GM12878 (cell line): ENCODE measurements around the gene NACC1. TPM values are rescaled to one million over a fixed set of nuclear protein-coding genes. Genes with fewer than 3 reads are reported as not detected.

Experiments
- ATF7 ChIP-seq: fragments of 450-650 bp; IDR thresholded peaks from 2 replicates; pipeline ENCODE4 v1.6.1; 2016; ENCODE audit warnings: low read depth, mild to moderate bottlenecking
- CREM ChIP-seq: IDR thresholded peaks from 2 replicates; pipeline ENCODE4 v1.6.1; 2014; ENCODE audit warnings: antibody characterized with exemption, low read depth
- EGR1 ChIP-seq, 2 experiments: IDR thresholded peaks; 1 replicate in 1 of 2; 2 replicates in 1 of 2; pipeline ENCODE4 v1.6.1; 2011 to 2012; ENCODE audit warnings: low read depth in 2 of 2, low read length in 2 of 2, borderline replicate concordance in 1 of 2, mild to moderate bottlenecking in 1 of 2, moderate library complexity in 1 of 2
- FOS ChIP-seq: IDR thresholded peaks from 3 replicates; pipeline ENCODE4 v1.6.1; 2011; ENCODE audit warnings: borderline replicate concordance; ENCODE audit not compliant: insufficient read length; ENCODE audit errors: extremely low read depth
- FOXM1 ChIP-seq: IDR thresholded peaks from 2 replicates; pipeline ENCODE4 v1.6.1; 2012; ENCODE audit warnings: low read depth, mild to moderate bottlenecking, inconsistent platforms, low read length, moderate library complexity
- JUND ChIP-seq: IDR thresholded peaks from 2 replicates; pipeline ENCODE4 v1.6.1; 2012; ENCODE audit warnings: low read depth, mild to moderate bottlenecking, low read length, improper control_type of control experiment, moderate library complexity
- NFIC ChIP-seq: IDR thresholded peaks from 2 replicates; pipeline ENCODE4 v1.6.1; 2012; ENCODE audit warnings: low read depth, mild to moderate bottlenecking, inconsistent platforms, low read length, moderate library complexity
- NR2C1 ChIP-seq: fragments of 450-650 bp; IDR thresholded peaks from 2 replicates; pipeline ENCODE4 v1.6.1; 2017; ENCODE audit warnings: antibody characterized with exemption, mild to moderate bottlenecking, moderate library complexity
- PAX8 ChIP-seq: fragments of 450-650 bp; IDR thresholded peaks from 2 replicates; pipeline ENCODE4 v1.6.1; 2017; ENCODE audit warnings: mild to moderate bottlenecking, moderate library complexity
- PML ChIP-seq: IDR thresholded peaks from 2 replicates; pipeline ENCODE4 v1.6.1; 2012; ENCODE audit warnings: low read length, inconsistent platforms
- POLR2A ChIP-seq: IDR thresholded peaks from 2 replicates; pipeline ENCODE4 v1.6.1; 2011; ENCODE audit warnings: low read depth, mild to moderate bottlenecking, low read length
- SREBF1 ChIP-seq: IDR thresholded peaks from 2 replicates; pipeline ENCODE4 v1.6.1; 2012; ENCODE audit warnings: mild to moderate bottlenecking, low read length
- TCF3 ChIP-seq: IDR thresholded peaks from 2 replicates; pipeline ENCODE4 v1.6.1; 2012; ENCODE audit warnings: low read depth, mild to moderate bottlenecking, low read length, borderline replicate concordance; ENCODE audit not compliant: insufficient read depth
- ZNF217 ChIP-seq: fragments of 450-650 bp; IDR thresholded peaks from 2 replicates; pipeline ENCODE4 v1.6.1; 2017; ENCODE audit warnings: antibody characterized with exemption, mild to moderate bottlenecking
- ZZZ3 ChIP-seq: IDR thresholded peaks from 2 replicates; pipeline ENCODE4 v1.6.1; 2011; ENCODE audit warnings: low read depth; ENCODE audit not compliant: control insufficient read depth, insufficient read length
- polyA plus RNA-seq, 11 experiments: library from polyadenylated mRNA; depleted of rRNA in 4 of 11; unstranded in 6 of 11; stranded (reverse) in 5 of 11; fragments of >200 nt; fragmentation: Nextera tagmentation in 4 of 11; fragmentation: Illumina TruSeq in 1 of 11; extraction: Ambion mirVana in 4 of 11; extraction: Trizol in 1 of 11; gene quantifications; 1 replicate in 1 of 11; 2 replicates in 10 of 11; pipeline versions ENCODE4 v1.2.1 to v1.2.3, GENCODE V29; 2011 to 2016; ENCODE audit warnings: inconsistent platforms in 2 of 11, missing spikeins in 2 of 11, low read depth in 1 of 11
- total RNA-seq, 4 experiments: library from RNA; depleted of rRNA in 3 of 4; stranded (reverse); fragments of >200 nt in 3 of 4; fragmentation: Illumina TruSeq in 1 of 4; extraction: Trizol in 1 of 4; gene quantifications; 2 replicates each; pipeline versions ENCODE4 v1.2.1 to v1.2.3, GENCODE V29; 2013 to 2021
- TF ChIP-seq, protein P1 (sequence below): fragments of 450-650 bp; IDR thresholded peaks from 2 replicates; pipeline ENCODE4 v1.6.1; 2018; ENCODE audit warnings: mild to moderate bottlenecking, low read depth, moderate library complexity; ENCODE audit not compliant: partially characterized antibody
- TF ChIP-seq, protein P2 (sequence below): IDR thresholded peaks from 2 replicates; pipeline ENCODE4 v1.6.1; 2011; ENCODE audit warnings: low read depth, low read length, improper control_type of control experiment, borderline replicate concordance
- TF ChIP-seq, protein P3 (sequence below): fragments of 450-650 bp; IDR thresholded peaks from 2 replicates; pipeline ENCODE4 v1.6.1; 2016; ENCODE audit warnings: mild to moderate bottlenecking
- TF ChIP-seq, protein P4 (sequence below): fragments of 450-650 bp; IDR thresholded peaks from 2 replicates; pipeline ENCODE4 v1.6.1; 2017; ENCODE audit warnings: mild to moderate bottlenecking, moderate library complexity
- TF ChIP-seq, protein P5 (sequence below): IDR thresholded peaks from 2 replicates; pipeline ENCODE4 v1.6.1; 2012; ENCODE audit warnings: low read length, inconsistent platforms

The NACC1 gene
- total and polyA plus RNA-seq, 10 of the 15 experiments (the other 5 are each of a cell fraction or from before 2014, with no cell fraction given), result 0.18 to 120 (median 19.2) TPM

DNA sequence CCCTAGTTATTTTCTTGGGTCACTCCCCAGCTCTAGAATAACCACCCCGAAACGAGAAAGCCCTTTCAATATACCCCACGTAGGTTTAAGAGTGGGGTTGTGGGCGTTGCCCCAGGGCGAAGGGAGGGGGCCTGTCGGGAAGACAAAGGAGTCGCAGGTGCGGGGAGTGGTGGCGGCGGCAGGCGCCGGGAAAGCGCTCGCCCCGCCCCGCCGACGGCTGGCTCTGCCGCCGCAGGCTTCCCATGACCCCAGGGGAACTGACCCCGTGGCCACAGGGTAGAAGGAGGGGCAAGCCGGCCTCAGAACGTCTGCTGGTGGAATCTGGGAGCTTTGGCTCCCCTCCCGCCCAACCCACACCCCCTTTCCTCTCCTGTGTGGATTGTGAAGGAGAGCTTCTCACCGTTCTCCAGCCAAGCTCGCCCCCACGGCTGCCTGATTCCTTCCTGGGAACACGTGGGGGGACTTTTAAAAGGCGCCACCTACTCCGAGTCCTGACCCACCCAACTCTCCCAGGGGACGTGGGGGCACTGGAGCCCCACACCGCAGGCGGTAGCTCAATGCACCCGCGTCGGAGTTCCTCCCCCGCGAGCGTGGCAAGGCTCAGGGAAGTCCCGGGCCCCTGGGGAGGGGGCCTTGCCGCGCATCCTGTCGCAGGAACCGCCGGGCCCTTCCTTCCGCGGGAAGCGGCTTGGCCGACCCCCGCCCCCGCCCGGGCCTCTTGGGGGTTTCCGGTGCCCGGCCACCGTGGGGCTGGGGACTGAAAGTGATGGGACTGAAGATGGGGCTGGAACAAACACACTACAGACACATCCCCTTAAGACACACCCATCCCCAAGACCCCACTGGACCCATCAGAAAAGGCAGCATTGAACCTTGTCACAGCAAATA is 37.7 kb downstream of the NACC1 start (continued):
- TF ChIP-seq, protein P1, sequence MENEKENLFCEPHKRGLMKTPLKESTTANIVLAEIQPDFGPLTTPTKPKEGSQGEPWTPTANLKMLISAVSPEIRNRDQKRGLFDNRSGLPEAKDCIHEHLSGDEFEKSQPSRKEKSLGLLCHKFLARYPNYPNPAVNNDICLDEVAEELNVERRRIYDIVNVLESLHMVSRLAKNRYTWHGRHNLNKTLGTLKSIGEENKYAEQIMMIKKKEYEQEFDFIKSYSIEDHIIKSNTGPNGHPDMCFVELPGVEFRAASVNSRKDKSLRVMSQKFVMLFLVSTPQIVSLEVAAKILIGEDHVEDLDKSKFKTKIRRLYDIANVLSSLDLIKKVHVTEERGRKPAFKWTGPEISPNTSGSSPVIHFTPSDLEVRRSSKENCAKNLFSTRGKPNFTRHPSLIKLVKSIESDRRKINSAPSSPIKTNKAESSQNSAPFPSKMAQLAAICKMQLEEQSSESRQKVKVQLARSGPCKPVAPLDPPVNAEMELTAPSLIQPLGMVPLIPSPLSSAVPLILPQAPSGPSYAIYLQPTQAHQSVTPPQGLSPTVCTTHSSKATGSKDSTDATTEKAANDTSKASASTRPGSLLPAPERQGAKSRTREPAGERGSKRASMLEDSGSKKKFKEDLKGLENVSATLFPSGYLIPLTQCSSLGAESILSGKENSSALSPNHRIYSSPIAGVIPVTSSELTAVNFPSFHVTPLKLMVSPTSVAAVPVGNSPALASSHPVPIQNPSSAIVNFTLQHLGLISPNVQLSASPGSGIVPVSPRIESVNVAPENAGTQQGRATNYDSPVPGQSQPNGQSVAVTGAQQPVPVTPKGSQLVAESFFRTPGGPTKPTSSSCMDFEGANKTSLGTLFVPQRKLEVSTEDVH, result no peak
- TF ChIP-seq CREM, result peak; percentile 88
- TF ChIP-seq, protein P2, sequence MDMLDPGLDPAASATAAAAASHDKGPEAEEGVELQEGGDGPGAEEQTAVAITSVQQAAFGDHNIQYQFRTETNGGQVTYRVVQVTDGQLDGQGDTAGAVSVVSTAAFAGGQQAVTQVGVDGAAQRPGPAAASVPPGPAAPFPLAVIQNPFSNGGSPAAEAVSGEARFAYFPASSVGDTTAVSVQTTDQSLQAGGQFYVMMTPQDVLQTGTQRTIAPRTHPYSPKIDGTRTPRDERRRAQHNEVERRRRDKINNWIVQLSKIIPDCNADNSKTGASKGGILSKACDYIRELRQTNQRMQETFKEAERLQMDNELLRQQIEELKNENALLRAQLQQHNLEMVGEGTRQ, result no peak; the same call in 1 of the 2 replicates
- TF ChIP-seq POLR2A, result peak; percentile 53
- no peak for TF ChIP-seq SREBF1
- peak; percentile 87 for TF ChIP-seq TCF3
- TF ChIP-seq, protein P3, sequence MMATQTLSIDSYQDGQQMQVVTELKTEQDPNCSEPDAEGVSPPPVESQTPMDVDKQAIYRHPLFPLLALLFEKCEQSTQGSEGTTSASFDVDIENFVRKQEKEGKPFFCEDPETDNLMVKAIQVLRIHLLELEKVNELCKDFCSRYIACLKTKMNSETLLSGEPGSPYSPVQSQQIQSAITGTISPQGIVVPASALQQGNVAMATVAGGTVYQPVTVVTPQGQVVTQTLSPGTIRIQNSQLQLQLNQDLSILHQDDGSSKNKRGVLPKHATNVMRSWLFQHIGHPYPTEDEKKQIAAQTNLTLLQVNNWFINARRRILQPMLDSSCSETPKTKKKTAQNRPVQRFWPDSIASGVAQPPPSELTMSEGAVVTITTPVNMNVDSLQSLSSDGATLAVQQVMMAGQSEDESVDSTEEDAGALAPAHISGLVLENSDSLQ, result no peak
- TF ChIP-seq NR2C1, result peak; percentile 35
- TF ChIP-seq ATF7, result peak; percentile 9; the same call in 1 of the 2 replicates
- no peak for TF ChIP-seq NFIC
- TF ChIP-seq PML, result no peak
- no peak for TF ChIP-seq FOS
- TF ChIP-seq, protein P4, sequence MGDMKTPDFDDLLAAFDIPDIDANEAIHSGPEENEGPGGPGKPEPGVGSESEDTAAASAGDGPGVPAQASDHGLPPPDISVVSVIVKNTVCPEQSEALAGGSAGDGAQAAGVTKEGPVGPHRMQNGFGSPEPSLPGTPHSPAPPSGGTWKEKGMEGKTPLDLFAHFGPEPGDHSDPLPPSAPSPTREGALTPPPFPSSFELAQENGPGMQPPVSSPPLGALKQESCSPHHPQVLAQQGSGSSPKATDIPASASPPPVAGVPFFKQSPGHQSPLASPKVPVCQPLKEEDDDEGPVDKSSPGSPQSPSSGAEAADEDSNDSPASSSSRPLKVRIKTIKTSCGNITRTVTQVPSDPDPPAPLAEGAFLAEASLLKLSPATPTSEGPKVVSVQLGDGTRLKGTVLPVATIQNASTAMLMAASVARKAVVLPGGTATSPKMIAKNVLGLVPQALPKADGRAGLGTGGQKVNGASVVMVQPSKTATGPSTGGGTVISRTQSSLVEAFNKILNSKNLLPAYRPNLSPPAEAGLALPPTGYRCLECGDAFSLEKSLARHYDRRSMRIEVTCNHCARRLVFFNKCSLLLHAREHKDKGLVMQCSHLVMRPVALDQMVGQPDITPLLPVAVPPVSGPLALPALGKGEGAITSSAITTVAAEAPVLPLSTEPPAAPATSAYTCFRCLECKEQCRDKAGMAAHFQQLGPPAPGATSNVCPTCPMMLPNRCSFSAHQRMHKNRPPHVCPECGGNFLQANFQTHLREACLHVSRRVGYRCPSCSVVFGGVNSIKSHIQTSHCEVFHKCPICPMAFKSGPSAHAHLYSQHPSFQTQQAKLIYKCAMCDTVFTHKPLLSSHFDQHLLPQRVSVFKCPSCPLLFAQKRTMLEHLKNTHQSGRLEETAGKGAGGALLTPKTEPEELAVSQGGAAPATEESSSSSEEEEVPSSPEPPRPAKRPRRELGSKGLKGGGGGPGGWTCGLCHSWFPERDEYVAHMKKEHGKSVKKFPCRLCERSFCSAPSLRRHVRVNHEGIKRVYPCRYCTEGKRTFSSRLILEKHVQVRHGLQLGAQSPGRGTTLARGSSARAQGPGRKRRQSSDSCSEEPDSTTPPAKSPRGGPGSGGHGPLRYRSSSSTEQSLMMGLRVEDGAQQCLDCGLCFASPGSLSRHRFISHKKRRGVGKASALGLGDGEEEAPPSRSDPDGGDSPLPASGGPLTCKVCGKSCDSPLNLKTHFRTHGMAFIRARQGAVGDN, result no peak; the same call in 1 of the 2 replicates
- no peak for TF ChIP-seq ZZZ3
- TF ChIP-seq ZNF217, result peak; percentile 39; the same call in 1 of the 2 replicates
- TF ChIP-seq EGR1 (IDR thresholded peaks at IDR 0.05; ENCODE audit: borderline replicate concordance in 1 of 2, low read depth in 2 of 2, low read length in 2 of 2), result peak in 1 of 2 experiments; percentile 99; a peak in 2 of 3 replicates
- TF ChIP-seq, protein P5, sequence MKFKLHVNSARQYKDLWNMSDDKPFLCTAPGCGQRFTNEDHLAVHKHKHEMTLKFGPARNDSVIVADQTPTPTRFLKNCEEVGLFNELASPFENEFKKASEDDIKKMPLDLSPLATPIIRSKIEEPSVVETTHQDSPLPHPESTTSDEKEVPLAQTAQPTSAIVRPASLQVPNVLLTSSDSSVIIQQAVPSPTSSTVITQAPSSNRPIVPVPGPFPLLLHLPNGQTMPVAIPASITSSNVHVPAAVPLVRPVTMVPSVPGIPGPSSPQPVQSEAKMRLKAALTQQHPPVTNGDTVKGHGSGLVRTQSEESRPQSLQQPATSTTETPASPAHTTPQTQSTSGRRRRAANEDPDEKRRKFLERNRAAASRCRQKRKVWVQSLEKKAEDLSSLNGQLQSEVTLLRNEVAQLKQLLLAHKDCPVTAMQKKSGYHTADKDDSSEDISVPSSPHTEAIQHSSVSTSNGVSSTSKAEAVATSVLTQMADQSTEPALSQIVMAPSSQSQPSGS, result no peak
- TF ChIP-seq PAX8, result no peak
- TF ChIP-seq FOXM1, result no peak
- TF ChIP-seq JUND, result 0 out of 2 replicates have a peak, but pooled peaks have one; percentile 5
